HepG2 (cell line): ENCODE data around the gene PAIP2. TPM values are rescaled to one million over a fixed set of nuclear protein-coding genes. Genes with fewer than 3 reads are reported as not detected.

Experiments
- ADNP ChIP-seq: sonication (generic); formaldehyde crosslinking; IDR thresholded peaks from 2 replicates; pipeline ENCODE4 v1.4.0; 2020; ENCODE audit warnings: missing genetic modification reagents
- AHDC1 ChIP-seq: sonication (generic); formaldehyde crosslinking; IDR thresholded peaks from 2 replicates; pipeline ENCODE4 v1.5.1; 2020; ENCODE audit warnings: mild to moderate bottlenecking, missing genetic modification reagents, borderline replicate concordance
- GMEB2 ChIP-seq: IDR thresholded peaks from 2 replicates; pipeline ENCODE4 v1.6.1; 2016; ENCODE audit warnings: missing biosample characterization, missing genetic modification reagents, low read depth
- MTERF4 ChIP-seq: sonication (generic); formaldehyde crosslinking; IDR thresholded peaks from 2 replicates; pipeline ENCODE4 v1.8.0; 2023; ENCODE audit warnings: mild to moderate bottlenecking, missing genetic modification reagents
- MXI1 ChIP-seq: IDR thresholded peaks from 3 replicates; pipeline ENCODE4 v1.6.1; 2012; ENCODE audit warnings: low read depth, low read length, inconsistent platforms, borderline replicate concordance
- PCBP1 ChIP-seq: fragments of 200-400 bp; formaldehyde crosslinking; IDR thresholded peaks from 2 replicates; pipeline ENCODE4 v1.6.1; 2017; ENCODE audit warnings: mild to moderate bottlenecking, low read depth, low read length, borderline replicate concordance
- PRMT3 ChIP-seq: sonication (generic); formaldehyde crosslinking; IDR thresholded peaks from 2 replicates; pipeline ENCODE4 v1.8.1; 2022; ENCODE audit warnings: low read depth, mild to moderate bottlenecking, moderate library complexity, missing genetic modification reagents, borderline replicate concordance
- RARA ChIP-seq: IDR thresholded peaks from 2 replicates; pipeline ENCODE4 v1.6.1; 2016; ENCODE audit warnings: missing genetic modification reagents, missing compliant biosample characterization
- RXRB ChIP-seq: IDR thresholded peaks from 2 replicates; pipeline ENCODE4 v1.6.1; 2016; ENCODE audit warnings: borderline replicate concordance, missing genetic modification reagents, missing compliant biosample characterization
- SALL1 ChIP-seq: sonication (generic); formaldehyde crosslinking; IDR thresholded peaks from 2 replicates; pipeline ENCODE4 v1.8.0; 2022; ENCODE audit warnings: mild to moderate bottlenecking, missing genetic modification reagents
- U2AF2 ChIP-seq: fragments of 200-400 bp; formaldehyde crosslinking; IDR thresholded peaks from 2 replicates; pipeline ENCODE4 v1.6.1; 2017; ENCODE audit warnings: low read depth, mild to moderate bottlenecking, low read length
- ZBTB4 ChIP-seq: sonication (generic); formaldehyde crosslinking; IDR thresholded peaks from 2 replicates; pipeline ENCODE4 v1.4.0; 2020; ENCODE audit warnings: missing genetic modification reagents, mild to moderate bottlenecking, borderline replicate concordance
- ZNF136 ChIP-seq: sonication (generic); formaldehyde crosslinking; IDR thresholded peaks from 2 replicates; pipeline ENCODE4 v1.8.1; 2022; ENCODE audit warnings: low read depth, mild to moderate bottlenecking, moderate library complexity, missing genetic modification reagents
- ZNF562 ChIP-seq: sonication (generic); formaldehyde crosslinking; IDR thresholded peaks from 2 replicates; pipeline ENCODE4 v1.8.0; 2022; ENCODE audit warnings: missing genetic modification reagents, borderline replicate concordance
- polyA plus RNA-seq, 8 experiments: library from polyadenylated mRNA; depleted of rRNA in 3 of 8; stranded (reverse) in 7 of 8; unstranded in 1 of 8; fragments of >200 nt; fragmentation: Illumina TruSeq in 4 of 8; extraction: Trizol in 4 of 8; gene quantifications; 2 replicates each; pipeline versions ENCODE4 v1.2.1 to v1.2.3, GENCODE V29; 2011 to 2016; ENCODE audit warnings: low read depth in 4 of 8, missing spikeins in 1 of 8, mixed read lengths in 1 of 8; ENCODE audit not compliant: insufficient read depth in 1 of 8
- total RNA-seq, 5 experiments: library from RNA; depleted of rRNA; stranded (reverse); fragments of >200 nt; fragmentation: Illumina TruSeq; extraction: Trizol; gene quantifications; 2 replicates each; pipeline ENCODE4 v1.2.3, GENCODE V29; 2016; ENCODE audit warnings: low read depth in 1 of 5
- TF ChIP-seq, protein P1 (sequence below): sonication (generic); formaldehyde crosslinking; IDR thresholded peaks from 2 replicates; pipeline ENCODE4 v1.9.0; 2021; ENCODE audit warnings: missing genetic modification reagents, mild to moderate bottlenecking, borderline replicate concordance

Gene PAIP2
- total and polyA plus RNA-seq, 2 of the 13 experiments (the other 11 are each of a cell fraction or from before 2014, with no cell fraction given) = 61.5 to 76.3 TPM

DNA sequence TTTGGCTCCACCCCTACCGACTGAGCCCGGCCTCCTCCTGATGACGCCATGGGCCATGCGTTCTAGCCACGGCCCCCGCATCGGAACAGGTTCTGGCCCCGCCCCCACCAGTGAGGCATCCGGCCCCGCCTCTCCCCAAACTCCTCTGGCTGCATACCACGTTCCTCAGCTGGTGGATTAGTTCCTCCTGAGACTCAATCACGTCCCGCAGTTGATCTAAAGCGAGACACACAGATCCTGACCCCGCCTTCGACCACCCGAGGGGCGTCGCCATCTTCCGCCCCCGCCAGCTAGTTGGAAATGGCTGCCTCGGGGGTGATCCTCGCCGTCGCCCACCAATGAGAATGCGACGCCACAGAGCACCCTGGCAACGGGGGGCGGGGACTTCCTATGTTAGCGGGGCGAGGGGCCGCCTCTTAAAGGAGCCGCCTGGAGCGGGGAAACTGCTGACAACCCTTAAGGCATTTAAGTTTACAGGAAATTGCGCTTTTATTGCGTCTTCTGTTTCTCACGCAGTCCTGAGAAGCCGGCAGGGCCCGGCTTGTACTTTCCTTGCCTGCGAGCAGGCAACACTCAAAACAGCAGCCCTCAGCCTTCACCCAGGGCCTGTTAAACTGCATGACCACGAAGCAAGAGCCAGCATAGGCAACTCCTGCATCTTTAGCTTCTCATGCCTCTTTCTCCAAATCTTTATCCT lies 62.3 kb downstream of the PAIP2 start, which contains the start of gene SPATA24 (continued):
- TF ChIP-seq ZNF136 (CRISPR knock-in tag) = peak; percentile 40; the same call in 1 of the 2 replicates
- TF ChIP-seq SALL1 = peak; percentile 76; the same call in 1 of the 2 replicates
- TF ChIP-seq ZNF562 (CRISPR knock-in tag) = no peak
- TF ChIP-seq AHDC1 (CRISPR knock-in tag) = no peak
- TF ChIP-seq U2AF2 = no peak
- TF ChIP-seq ZBTB4 (CRISPR knock-in tag) = no peak
- TF ChIP-seq, protein P1, sequence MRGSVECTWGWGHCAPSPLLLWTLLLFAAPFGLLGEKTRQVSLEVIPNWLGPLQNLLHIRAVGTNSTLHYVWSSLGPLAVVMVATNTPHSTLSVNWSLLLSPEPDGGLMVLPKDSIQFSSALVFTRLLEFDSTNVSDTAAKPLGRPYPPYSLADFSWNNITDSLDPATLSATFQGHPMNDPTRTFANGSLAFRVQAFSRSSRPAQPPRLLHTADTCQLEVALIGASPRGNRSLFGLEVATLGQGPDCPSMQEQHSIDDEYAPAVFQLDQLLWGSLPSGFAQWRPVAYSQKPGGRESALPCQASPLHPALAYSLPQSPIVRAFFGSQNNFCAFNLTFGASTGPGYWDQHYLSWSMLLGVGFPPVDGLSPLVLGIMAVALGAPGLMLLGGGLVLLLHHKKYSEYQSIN = no peak
- TF ChIP-seq MXI1 = peak; percentile 88; the same call in 2 of the 3 replicates
- TF ChIP-seq MTERF4 (CRISPR knock-in tag) = no peak
- no peak for TF ChIP-seq PCBP1
- no peak for TF ChIP-seq RXRB (CRISPR knock-in tag)
- no peak for TF ChIP-seq RARA (CRISPR knock-in tag)
- no peak for TF ChIP-seq PRMT3 (CRISPR knock-in tag)
- no peak for TF ChIP-seq GMEB2 (CRISPR knock-in tag)
- TF ChIP-seq ADNP (CRISPR knock-in tag) = no peak
